GM21367 (cell line): ENCODE results near the gene COG6.

ENCODE experiments used
- ATAC-seq: cut with Tn5 transposase; IDR thresholded peaks from one replicate; pipeline ENCODE4 v1.9.1; 2021; ENCODE audit not compliant: unreplicated experiment

Gene COG6

GRCh38 chr13:39655569-39656324 lies at the start of gene COG6:
Gene COG6, plus strand, starts transcription at chr13:39655662. Its CDS starts 65 bp downstream, at chr13:39655727.
- ATAC-seq = peak; percentile 93

GRCh38 chr13:39605677-39606320 lies 49.7 kb upstream of the COG6 start:
- ATAC-seq = no peak

GRCh38 chr13:39607876-39608275 lies 47.6 kb upstream of the COG6 start:
- ATAC-seq = no peak

- no peak for ATAC-seq
These were observed 43.3 kb upstream of the COG6 start for GRCh38 chr13:39612023-39612637.

GRCh38 chr13:39616087-39616694 lies 39.3 kb upstream of the COG6 start:
- peak; percentile 58 for ATAC-seq

- ATAC-seq = no peak
These were observed 36.9 kb upstream of the COG6 start for GRCh38 chr13:39618561-39618960.

- no peak for ATAC-seq
These were observed 32.0 kb upstream of the COG6 start for GRCh38 chr13:39623466-39623865.

- no peak for ATAC-seq
These were observed 24.2 kb upstream of the COG6 start for GRCh38 chr13:39631307-39631706.

GRCh38 chr13:39632994-39633393 lies 22.5 kb upstream of the COG6 start:
- ATAC-seq = no peak

GRCh38 chr13:39635564-39635963 lies 19.9 kb upstream of the COG6 start:
- ATAC-seq = no peak

GRCh38 chr13:39637890-39638289 lies 17.6 kb upstream of the COG6 start:
- ATAC-seq = no peak

GRCh38 chr13:39641645-39642044 lies 13.8 kb upstream of the COG6 start:
- no peak for ATAC-seq

GRCh38 chr13:39646122-39646521 lies 9.3 kb upstream of the COG6 start:
- no peak for ATAC-seq

GRCh38 chr13:39655041-39655568 lies 357 bp upstream of the COG6 start:
- no peak for ATAC-seq

GRCh38 chr13:39656325-39656677 lies 839 bp downstream of the COG6 start:
- peak; percentile 7 for ATAC-seq

- ATAC-seq = no peak
These were observed 8.0 kb downstream of the COG6 start for GRCh38 chr13:39663508-39663907.

- no peak for ATAC-seq
These were observed 8.5 kb downstream of the COG6 start for GRCh38 chr13:39663958-39664357.

- ATAC-seq = no peak
These were observed 10.3 kb downstream of the COG6 start for GRCh38 chr13:39665763-39666162.

GRCh38 chr13:39670445-39670844 lies 15.0 kb downstream of the COG6 start:
- no peak for ATAC-seq

- ATAC-seq = no peak
These were observed 17.1 kb downstream of the COG6 start for GRCh38 chr13:39672378-39673132.

GRCh38 chr13:39675904-39676303 lies 20.4 kb downstream of the COG6 start:
- no peak for ATAC-seq
